GM18507 (cell line): ENCODE results near the gene CIAO2B.
"Not testable (repeated sequence)": the region's sequence is repeated elsewhere in the genome, so short reads cannot be mapped to it uniquely, and the experiment has no call there.

Experiments
- DNase-seq: peaks from one replicate; pipeline ENCODE4 v3.0.0; 2011; ENCODE audit warnings: low read depth; ENCODE audit not compliant: insufficient read length; ENCODE audit errors: extremely low spot score
- FAIRE-seq: peaks from 2 replicates; lab custom pipeline; 2011; peaks lifted over from hg19 to GRCh38; lab: Jason Lieb, UNC

Gene CIAO2B

GRCh38 chr16:66908762-66909559 is 25.2 kb downstream of the CIAO2B start:
- no peak for FAIRE-seq
- no peak for DNase-seq

GRCh38 chr16:66908116-66908515 is 26.1 kb downstream of the CIAO2B start:
- no peak for FAIRE-seq
- DNase-seq, result no peak

- FAIRE-seq, result no peak
- DNase-seq, result no peak
Observed at GRCh38 chr16:66906916-66907836, 27.0 kb downstream of the CIAO2B start.

GRCh38 chr16:66905633-66906539 is 28.3 kb downstream of the CIAO2B start:
- no peak for DNase-seq
- no peak for FAIRE-seq

- FAIRE-seq (no peak), DNase-seq (no peak)
Observed at GRCh38 chr16:66904846-66905632, 29.2 kb downstream of the CIAO2B start.

- DNase-seq, result no peak
- FAIRE-seq, result no peak
Observed at GRCh38 chr16:66904428-66904845, 29.8 kb downstream of the CIAO2B start.

GRCh38 chr16:66903544-66904427 is 30.4 kb downstream of the CIAO2B start:
- FAIRE-seq (no peak), DNase-seq (no peak)

- DNase-seq (no peak), FAIRE-seq (no peak)
Observed at GRCh38 chr16:66902648-66903543, 31.3 kb downstream of the CIAO2B start.

GRCh38 chr16:66901626-66902025 is 32.6 kb downstream of the CIAO2B start:
- DNase-seq (no peak), FAIRE-seq (no peak)

- no peak for DNase-seq
- no peak for FAIRE-seq
Observed at GRCh38 chr16:66900721-66901441, 33.3 kb downstream of the CIAO2B start.

- FAIRE-seq, result no peak
- DNase-seq, result no peak
Observed at GRCh38 chr16:66899945-66900710, 34.1 kb downstream of the CIAO2B start.

GRCh38 chr16:66899310-66899944 is 34.8 kb downstream of the CIAO2B start:
- DNase-seq (no peak), FAIRE-seq (no peak)

- no peak for DNase-seq
Observed at GRCh38 chr16:66898933-66899309, 35.3 kb downstream of the CIAO2B start.

GRCh38 chr16:66898207-66898606 is 36.0 kb downstream of the CIAO2B start:
- DNase-seq (no peak), FAIRE-seq (no peak)

More at GRCh38 chr16:66898933-66899309, 35.3 kb downstream of the CIAO2B start:
- no peak for FAIRE-seq

GRCh38 chr16:66896682-66897081 is 37.5 kb downstream of the CIAO2B start:
- DNase-seq, FAIRE-seq: not testable (repeated sequence)
